ENCODE results near the gene DLGAP4.
"Not testable (repeated sequence)": the region's sequence is repeated elsewhere in the genome, so short reads cannot be mapped to it uniquely, and the experiment has no call there.

Gene DLGAP4

DNA sequence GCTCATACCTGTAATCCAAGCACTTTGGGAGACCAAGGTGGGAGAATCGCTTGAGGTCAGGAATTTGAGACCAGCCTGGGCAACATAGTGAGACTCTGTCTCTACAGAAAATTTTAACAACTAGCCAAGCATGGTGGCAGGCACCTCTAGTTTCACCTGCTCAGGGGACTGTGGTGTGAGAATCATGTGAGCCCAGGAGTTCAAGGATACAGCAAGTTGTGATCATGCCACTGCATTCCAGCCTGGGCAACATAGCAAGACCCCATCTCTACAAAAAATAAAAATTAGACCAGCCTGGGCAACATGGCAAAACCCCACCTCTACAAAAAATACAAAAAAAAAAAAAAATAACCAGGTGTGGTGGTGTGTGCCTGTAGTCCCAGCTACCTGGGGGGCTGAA, 73.8 kb downstream of the DLGAP4 start:
- not testable (repeated sequence) for H3K4me3 ChIP-seq (ENCODE audit: low read length in 2 of 2); H3K9me3 ChIP-seq (ENCODE audit: control insufficient read depth in 2 of 2, low read length in 2 of 2); H3K4me1 ChIP-seq (ENCODE audit: control insufficient read depth in 2 of 2, insufficient read depth in 2 of 2, low read length in 2 of 2); H3K36me3 ChIP-seq (ENCODE audit: control insufficient read depth in 2 of 2, insufficient read depth in 2 of 2, low read length in 2 of 2); H3K9ac ChIP-seq (ENCODE audit: low read depth in 1 of 2, low read length in 2 of 2); H3K27ac ChIP-seq (ENCODE audit: low read depth in 2 of 2, low read length in 2 of 2); H3K27me3 ChIP-seq (ENCODE audit: control insufficient read depth in 2 of 2, insufficient read depth in 2 of 2, low read length in 2 of 2)

DNA sequence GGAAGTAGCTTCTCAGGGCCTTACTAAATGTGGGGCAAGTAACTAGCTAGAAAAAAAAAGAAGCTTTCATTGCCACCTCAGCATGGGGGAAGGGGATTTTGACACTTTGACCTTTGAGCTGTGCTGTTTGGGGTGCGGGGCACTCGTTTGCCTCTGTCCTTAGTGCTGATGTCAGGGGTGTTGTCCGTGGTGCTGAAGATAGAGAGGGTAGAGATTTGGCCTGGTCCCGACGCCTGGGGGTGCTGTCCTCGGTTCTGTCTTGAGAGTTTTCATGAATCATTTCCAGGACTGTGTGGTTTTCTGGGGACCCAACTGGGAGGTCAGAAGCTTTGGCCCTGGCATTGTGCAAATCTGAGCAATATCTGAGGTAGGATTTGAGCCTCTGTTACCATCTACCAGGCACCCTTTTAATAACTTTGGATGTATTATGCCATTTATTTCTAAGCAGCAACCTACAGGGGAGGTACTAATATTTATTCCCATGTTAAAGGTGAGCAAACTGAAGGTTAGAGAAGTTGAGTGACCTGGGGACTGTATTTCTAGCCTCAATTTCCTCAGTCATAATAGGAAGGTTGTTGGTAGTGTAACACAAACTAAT, 78.0 kb downstream of the DLGAP4 start:
- H3K9me3 ChIP-seq (ENCODE audit: control insufficient read depth in 2 of 2, low read length in 2 of 2), result no peaks in the 10 kb centered on the region
- H3K36me3 ChIP-seq (ENCODE audit: control insufficient read depth in 2 of 2, insufficient read depth in 2 of 2, low read length in 2 of 2), result no peaks in the 10 kb centered on the region
- H3K4me3 ChIP-seq (ENCODE audit: low read length in 2 of 2), result no peak overlapping the region
- H3K9ac ChIP-seq (ENCODE audit: low read depth in 1 of 2, low read length in 2 of 2), result no peak overlapping the region
- H3K27ac ChIP-seq (ENCODE audit: low read depth in 2 of 2, low read length in 2 of 2), result no peak overlapping the region
- no peaks in the 10 kb centered on the region for H3K4me1 ChIP-seq (ENCODE audit: control insufficient read depth in 2 of 2, insufficient read depth in 2 of 2, low read length in 2 of 2)
- H3K27me3 ChIP-seq (ENCODE audit: control insufficient read depth in 2 of 2, insufficient read depth in 2 of 2, low read length in 2 of 2), result no peaks in the 10 kb centered on the region

DNA sequence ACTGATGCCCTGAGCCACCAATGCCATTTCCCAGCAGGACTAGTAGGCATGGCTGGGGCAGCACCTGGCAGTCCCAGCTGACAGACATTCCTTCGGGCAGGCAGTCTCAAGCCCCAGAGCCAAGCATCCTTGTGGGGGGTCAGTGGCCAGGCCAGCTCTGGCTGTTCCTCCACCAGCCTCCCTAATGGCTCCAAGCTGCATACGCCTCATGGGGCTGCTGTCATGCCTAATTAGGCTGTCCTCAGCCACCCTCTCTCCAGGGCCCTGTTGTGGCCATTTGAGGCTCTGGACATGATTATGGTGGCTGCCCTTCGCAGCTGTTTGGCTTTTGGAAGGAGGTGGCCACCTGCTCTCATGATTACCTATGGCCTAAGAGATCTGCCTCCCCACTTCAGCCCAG, 79.4 kb downstream of the DLGAP4 start:
- H3K36me3 ChIP-seq (ENCODE audit: control insufficient read depth in 2 of 2, insufficient read depth in 2 of 2, low read length in 2 of 2), result no peaks in the 10 kb centered on the region

GRCh38 chr20:36386236-36386635, 80.1 kb downstream of the DLGAP4 start:
- H3K36me3 ChIP-seq (ENCODE audit: control insufficient read depth in 2 of 2, insufficient read depth in 2 of 2, low read length in 2 of 2), result no peaks in the 10 kb centered on the region
- no peak overlapping the region for H3K9ac ChIP-seq (ENCODE audit: low read depth in 1 of 2, low read length in 2 of 2)
- H3K4me3 ChIP-seq (ENCODE audit: low read length in 2 of 2), result no peak overlapping the region
- H3K9me3 ChIP-seq (ENCODE audit: control insufficient read depth in 2 of 2, low read length in 2 of 2), result no peaks in the 10 kb centered on the region
- peaks cover 0 to 4% of the 10 kb centered on the region in 2 donors for H3K27me3 ChIP-seq (ENCODE audit: control insufficient read depth in 2 of 2, insufficient read depth in 2 of 2, low read length in 2 of 2)
- no peak overlapping the region for H3K27ac ChIP-seq (ENCODE audit: low read depth in 2 of 2, low read length in 2 of 2)
- H3K4me1 ChIP-seq (ENCODE audit: control insufficient read depth in 2 of 2, insufficient read depth in 2 of 2, low read length in 2 of 2), result no peaks in the 10 kb centered on the region

More for the DNA sequence above, 79.4 kb downstream of the DLGAP4 start:
- Histone ChIP-seq H3K4me1 (ENCODE audit: control insufficient read depth in 2 of 2, insufficient read depth in 2 of 2, low read length in 2 of 2) (no peaks in the 10 kb centered on the region), H3K9me3 (ENCODE audit: control insufficient read depth in 2 of 2, low read length in 2 of 2) (no peaks in the 10 kb centered on the region), H3K4me3 (ENCODE audit: low read length in 2 of 2) (no peak overlapping the region), H3K27me3 (ENCODE audit: control insufficient read depth in 2 of 2, insufficient read depth in 2 of 2, low read length in 2 of 2) (peaks cover 0 to under 1% of the 10 kb centered on the region in 2 donors), H3K9ac (ENCODE audit: low read depth in 1 of 2, low read length in 2 of 2) (no peak overlapping the region), H3K27ac (ENCODE audit: low read depth in 2 of 2, low read length in 2 of 2) (no peak overlapping the region)

DNA sequence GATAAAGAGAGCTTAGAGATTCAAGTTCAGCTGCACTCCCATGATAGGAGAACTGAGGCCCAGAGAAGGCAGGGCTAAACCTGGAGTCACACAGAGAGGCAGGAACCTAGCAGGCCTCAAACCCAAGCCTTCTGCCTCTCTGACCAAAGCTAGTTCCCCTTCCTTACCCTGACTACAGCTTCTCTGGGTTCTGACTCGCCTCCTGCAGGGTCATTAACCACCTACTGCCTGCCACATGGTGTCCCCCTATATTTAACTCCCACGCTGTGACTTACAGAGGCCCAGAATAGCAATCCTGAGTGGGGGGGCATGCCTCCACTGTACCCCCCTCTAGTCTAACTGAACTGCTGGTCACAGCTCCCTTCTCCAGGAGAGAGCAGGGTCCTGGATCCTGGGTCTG, 84.1 kb downstream of the DLGAP4 start:
- Histone ChIP-seq H3K4me3 (ENCODE audit: low read length in 2 of 2) (no peak overlapping the region), H3K9ac (ENCODE audit: low read depth in 1 of 2, low read length in 2 of 2) (no peak overlapping the region), H3K27me3 (ENCODE audit: control insufficient read depth in 2 of 2, insufficient read depth in 2 of 2, low read length in 2 of 2) (peaks cover 4% of the 10 kb centered on the region in 2 donors), H3K4me1 (ENCODE audit: control insufficient read depth in 2 of 2, insufficient read depth in 2 of 2, low read length in 2 of 2) (no peaks in the 10 kb centered on the region), H3K27ac (ENCODE audit: low read depth in 2 of 2, low read length in 2 of 2) (no peak overlapping the region), H3K9me3 (ENCODE audit: control insufficient read depth in 2 of 2, low read length in 2 of 2) (no peaks in the 10 kb centered on the region), H3K36me3 (ENCODE audit: control insufficient read depth in 2 of 2, insufficient read depth in 2 of 2, low read length in 2 of 2) (no peaks in the 10 kb centered on the region)

DNA sequence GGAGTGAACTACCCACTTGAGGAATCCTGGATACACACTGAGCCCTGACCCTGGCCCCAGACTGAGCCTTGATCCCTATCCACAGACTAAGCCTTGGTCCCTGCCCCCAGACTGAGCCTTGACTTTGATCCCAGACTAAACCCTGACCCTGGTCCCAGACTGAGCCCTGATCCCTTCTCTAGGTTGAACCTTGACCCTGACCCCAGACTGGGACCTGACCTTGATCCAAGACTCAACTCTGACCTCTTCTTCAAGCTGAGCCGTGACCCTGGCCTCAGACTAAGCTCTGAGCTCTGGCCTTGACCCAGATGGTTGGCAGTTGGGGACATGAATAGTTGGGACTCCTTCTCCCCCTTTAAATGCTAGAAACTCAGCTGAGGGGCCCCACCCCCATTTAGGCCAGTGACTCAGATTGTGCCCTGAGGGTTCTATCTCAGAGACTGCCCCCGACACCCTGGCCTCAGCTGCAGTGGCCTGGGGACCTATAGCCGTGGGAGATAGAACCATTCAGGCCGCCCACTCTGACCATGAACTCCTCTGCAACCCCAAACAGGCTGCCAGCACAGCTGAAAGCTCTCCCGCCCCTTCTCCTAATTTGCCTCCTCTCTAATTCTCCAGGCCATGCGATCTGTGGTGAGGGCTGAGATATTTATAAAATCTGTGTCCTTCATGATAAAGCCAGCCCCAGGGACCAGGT, 84.7 kb downstream of the DLGAP4 start:
- Histone ChIP-seq H3K4me1 (ENCODE audit: control insufficient read depth in 2 of 2, insufficient read depth in 2 of 2, low read length in 2 of 2) (no peaks in the 10 kb centered on the region), H3K9me3 (ENCODE audit: control insufficient read depth in 2 of 2, low read length in 2 of 2) (no peaks in the 10 kb centered on the region), H3K27ac (ENCODE audit: low read depth in 2 of 2, low read length in 2 of 2) (no peak overlapping the region), H3K27me3 (ENCODE audit: control insufficient read depth in 2 of 2, insufficient read depth in 2 of 2, low read length in 2 of 2) (peaks cover 4% of the 10 kb centered on the region in 2 donors), H3K36me3 (ENCODE audit: control insufficient read depth in 2 of 2, insufficient read depth in 2 of 2, low read length in 2 of 2) (no peaks in the 10 kb centered on the region), H3K9ac (ENCODE audit: low read depth in 1 of 2, low read length in 2 of 2) (no peak overlapping the region), H3K4me3 (ENCODE audit: low read length in 2 of 2) (no peak overlapping the region)

GRCh38 chr20:36391456-36391855, 85.3 kb downstream of the DLGAP4 start:
- no peak overlapping the region for H3K27ac ChIP-seq (ENCODE audit: low read depth in 2 of 2, low read length in 2 of 2)
- H3K9me3 ChIP-seq (ENCODE audit: control insufficient read depth in 2 of 2, low read length in 2 of 2), result no peaks in the 10 kb centered on the region
- no peaks in the 10 kb centered on the region for H3K36me3 ChIP-seq (ENCODE audit: control insufficient read depth in 2 of 2, insufficient read depth in 2 of 2, low read length in 2 of 2)
- H3K4me3 ChIP-seq (ENCODE audit: low read length in 2 of 2), result no peak overlapping the region
- H3K4me1 ChIP-seq (ENCODE audit: control insufficient read depth in 2 of 2, insufficient read depth in 2 of 2, low read length in 2 of 2), result no peaks in the 10 kb centered on the region
- peaks cover 4% of the 10 kb centered on the region in 2 donors for H3K27me3 ChIP-seq (ENCODE audit: control insufficient read depth in 2 of 2, insufficient read depth in 2 of 2, low read length in 2 of 2)
- H3K9ac ChIP-seq (ENCODE audit: low read depth in 1 of 2, low read length in 2 of 2), result no peak overlapping the region

DNA sequence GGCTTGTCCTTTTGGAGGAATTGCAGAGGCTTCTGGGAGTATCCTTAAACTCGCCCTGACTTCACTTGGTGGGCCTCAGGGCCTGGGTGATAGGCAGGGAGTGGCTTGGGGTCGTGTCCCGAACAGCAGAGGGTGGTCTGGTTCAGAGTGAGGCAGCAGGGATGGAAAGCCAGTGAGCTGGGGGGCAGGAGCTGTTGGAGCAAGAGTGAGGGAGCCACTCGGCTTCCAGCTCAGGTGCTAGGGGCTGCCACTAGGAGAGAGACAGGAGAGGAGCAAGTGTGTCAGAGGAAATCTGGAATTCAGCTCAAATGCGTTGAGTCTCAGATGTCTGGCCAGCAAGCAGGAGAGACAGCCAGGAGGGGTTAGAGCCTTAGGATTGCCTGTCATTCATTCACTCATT, 85.8 kb downstream of the DLGAP4 start:
- H3K27ac ChIP-seq (ENCODE audit: low read depth in 2 of 2, low read length in 2 of 2), result no peak overlapping the region
- H3K27me3 ChIP-seq (ENCODE audit: control insufficient read depth in 2 of 2, insufficient read depth in 2 of 2, low read length in 2 of 2), result peaks cover 4% of the 10 kb centered on the region in 2 donors
- no peaks in the 10 kb centered on the region for H3K9me3 ChIP-seq (ENCODE audit: control insufficient read depth in 2 of 2, low read length in 2 of 2)
- no peak overlapping the region for H3K9ac ChIP-seq (ENCODE audit: low read depth in 1 of 2, low read length in 2 of 2)
- H3K4me3 ChIP-seq (ENCODE audit: low read length in 2 of 2), result no peak overlapping the region
- no peaks in the 10 kb centered on the region for H3K4me1 ChIP-seq (ENCODE audit: control insufficient read depth in 2 of 2, insufficient read depth in 2 of 2, low read length in 2 of 2)
- no peaks in the 10 kb centered on the region for H3K36me3 ChIP-seq (ENCODE audit: control insufficient read depth in 2 of 2, insufficient read depth in 2 of 2, low read length in 2 of 2)

DNA sequence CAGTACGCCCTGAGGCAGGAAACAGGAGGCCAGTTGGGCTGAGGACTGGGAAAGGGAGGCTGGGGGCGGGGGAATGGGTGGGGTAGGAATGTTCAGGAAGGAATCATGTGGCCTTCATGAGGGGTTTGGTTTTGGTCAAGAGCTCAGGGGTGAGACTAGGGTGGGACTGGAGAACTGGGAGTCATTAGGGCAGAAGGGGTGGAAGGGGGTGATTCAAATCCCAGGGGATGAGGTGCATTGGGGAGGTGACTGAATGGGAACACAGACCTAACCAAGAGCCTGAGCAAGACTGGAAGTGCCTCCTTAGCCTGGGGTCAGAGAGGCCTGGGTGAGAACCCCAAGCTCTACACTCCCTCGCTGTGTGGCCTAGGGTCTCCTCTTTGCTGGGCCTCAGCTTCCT, 86.8 kb downstream of the DLGAP4 start:
- H3K27me3 ChIP-seq (ENCODE audit: control insufficient read depth in 2 of 2, insufficient read depth in 2 of 2, low read length in 2 of 2), result peaks cover 4% of the 10 kb centered on the region in 2 donors
- H3K4me3 ChIP-seq (ENCODE audit: low read length in 2 of 2), result no peak overlapping the region
- no peaks in the 10 kb centered on the region for H3K4me1 ChIP-seq (ENCODE audit: control insufficient read depth in 2 of 2, insufficient read depth in 2 of 2, low read length in 2 of 2)
- no peak overlapping the region for H3K9ac ChIP-seq (ENCODE audit: low read depth in 1 of 2, low read length in 2 of 2)
- no peaks in the 10 kb centered on the region for H3K36me3 ChIP-seq (ENCODE audit: control insufficient read depth in 2 of 2, insufficient read depth in 2 of 2, low read length in 2 of 2)
- H3K9me3 ChIP-seq (ENCODE audit: control insufficient read depth in 2 of 2, low read length in 2 of 2), result no peaks in the 10 kb centered on the region
- H3K27ac ChIP-seq (ENCODE audit: low read depth in 2 of 2, low read length in 2 of 2), result no peak overlapping the region

DNA sequence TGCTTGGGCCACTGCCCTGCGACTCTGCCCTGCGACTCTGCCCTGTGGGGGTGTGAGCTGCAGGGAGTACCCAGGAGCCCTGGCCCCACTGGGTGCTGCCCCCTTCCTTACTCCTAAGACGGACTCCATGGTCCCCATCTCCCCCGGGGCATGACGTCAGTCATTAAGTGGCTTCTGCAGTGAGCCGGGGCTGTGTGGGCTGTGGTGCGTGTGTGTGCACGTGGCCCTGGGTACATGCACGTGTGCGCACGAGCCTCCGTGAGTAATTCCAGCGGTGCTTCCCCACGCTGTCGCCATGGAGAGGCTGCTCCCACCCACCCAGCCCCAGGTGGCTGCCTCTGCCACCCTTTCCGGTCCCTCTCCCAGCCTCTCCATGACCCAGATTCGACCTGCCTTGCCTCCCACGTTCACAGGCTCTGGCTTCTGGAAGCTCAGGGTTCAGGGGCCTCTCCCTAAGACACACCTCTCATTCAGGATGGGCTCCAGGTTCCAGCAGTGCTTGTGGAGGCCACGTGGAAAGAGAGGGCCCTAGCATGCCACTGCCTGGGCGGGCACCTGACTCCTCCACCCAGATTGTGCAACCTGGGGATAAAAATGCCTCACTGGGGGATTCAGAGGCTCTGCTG, 88.3 kb downstream of the DLGAP4 start:
- Histone ChIP-seq H3K4me3 (ENCODE audit: low read length in 2 of 2) (no peak overlapping the region), H3K27ac (ENCODE audit: low read depth in 2 of 2, low read length in 2 of 2) (no peak overlapping the region), H3K9me3 (ENCODE audit: control insufficient read depth in 2 of 2, low read length in 2 of 2) (no peaks in the 10 kb centered on the region), H3K9ac (ENCODE audit: low read depth in 1 of 2, low read length in 2 of 2) (no peak overlapping the region), H3K27me3 (ENCODE audit: control insufficient read depth in 2 of 2, insufficient read depth in 2 of 2, low read length in 2 of 2) (peaks cover 4% of the 10 kb centered on the region in 2 donors), H3K36me3 (ENCODE audit: control insufficient read depth in 2 of 2, insufficient read depth in 2 of 2, low read length in 2 of 2) (no peaks in the 10 kb centered on the region), H3K4me1 (ENCODE audit: control insufficient read depth in 2 of 2, insufficient read depth in 2 of 2, low read length in 2 of 2) (no peaks in the 10 kb centered on the region)

All from mucosa of rectum (tissue), 2 donors.